GM10248 (cell line): Measurements from ENCODE around the gene CHFR.
A peak's percentile ranks its signal among the peaks of the same experiment; 100 is the strongest.

Source experiments
- CTCF ChIA-PET: fragments of 300-600 bp; sonication (Branson Sonifier 250); formaldehyde crosslinking; extraction: SDS; loops from one replicate; lab custom pipeline; 2021; ENCODE audit warnings: antibody characterized with exemption; lab: Yijun Ruan, JAX
- POLR2A ChIA-PET: fragments of 350-650 bp; sonication (Branson Sonifier 250); formaldehyde crosslinking; extraction: SDS; loops from one replicate; lab custom pipeline; 2020; ENCODE audit warnings: antibody characterized with exemption; lab: Yijun Ruan, JAX
- DNase-seq: peaks from one replicate; pipeline ENCODE4 v3.0.0; 2012; ENCODE audit errors: extremely low spot score
- TF ChIP-seq, protein P1 (sequence below): IDR thresholded peaks from 2 replicates; pipeline ENCODE4 v1.5.1; 2012; ENCODE audit warnings: mild to moderate bottlenecking, low read depth; ENCODE audit errors: extremely low read depth, missing control alignments, control extremely low read depth

The CHFR gene

GRCh38 chr12:132827763-132828703, 59.4 kb downstream of the CHFR start:
- CTCF ChIA-PET: interaction anchor here (1.4 to 1.6 kb wide), 2 partner anchors 19 kb away, joined by 4 to 5 read pairs; no protein-coding TSS in a partner anchor
- DNase-seq: peak; percentile 57
- POLR2A ChIA-PET: interaction anchor here (1.0 to 1.6 kb wide), 2 partner anchors 8 to 10 kb away, joined by 3 to 8 read pairs; no protein-coding TSS in a partner anchor
- TF ChIP-seq, protein P1, sequence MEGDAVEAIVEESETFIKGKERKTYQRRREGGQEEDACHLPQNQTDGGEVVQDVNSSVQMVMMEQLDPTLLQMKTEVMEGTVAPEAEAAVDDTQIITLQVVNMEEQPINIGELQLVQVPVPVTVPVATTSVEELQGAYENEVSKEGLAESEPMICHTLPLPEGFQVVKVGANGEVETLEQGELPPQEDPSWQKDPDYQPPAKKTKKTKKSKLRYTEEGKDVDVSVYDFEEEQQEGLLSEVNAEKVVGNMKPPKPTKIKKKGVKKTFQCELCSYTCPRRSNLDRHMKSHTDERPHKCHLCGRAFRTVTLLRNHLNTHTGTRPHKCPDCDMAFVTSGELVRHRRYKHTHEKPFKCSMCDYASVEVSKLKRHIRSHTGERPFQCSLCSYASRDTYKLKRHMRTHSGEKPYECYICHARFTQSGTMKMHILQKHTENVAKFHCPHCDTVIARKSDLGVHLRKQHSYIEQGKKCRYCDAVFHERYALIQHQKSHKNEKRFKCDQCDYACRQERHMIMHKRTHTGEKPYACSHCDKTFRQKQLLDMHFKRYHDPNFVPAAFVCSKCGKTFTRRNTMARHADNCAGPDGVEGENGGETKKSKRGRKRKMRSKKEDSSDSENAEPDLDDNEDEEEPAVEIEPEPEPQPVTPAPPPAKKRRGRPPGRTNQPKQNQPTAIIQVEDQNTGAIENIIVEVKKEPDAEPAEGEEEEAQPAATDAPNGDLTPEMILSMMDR: no peak

- POLR2A ChIA-PET: no interaction called here
- TF ChIP-seq, protein P1: no peak
- CTCF ChIA-PET: interaction anchor here (1.6 kb wide), 1 partner anchor 17 kb away, joined by 5 read pairs; no protein-coding TSS in a partner anchor
- DNase-seq: no peak
These were observed 61.5 kb downstream of the CHFR start for GRCh38 chr12:132825861-132826260.

DNA sequence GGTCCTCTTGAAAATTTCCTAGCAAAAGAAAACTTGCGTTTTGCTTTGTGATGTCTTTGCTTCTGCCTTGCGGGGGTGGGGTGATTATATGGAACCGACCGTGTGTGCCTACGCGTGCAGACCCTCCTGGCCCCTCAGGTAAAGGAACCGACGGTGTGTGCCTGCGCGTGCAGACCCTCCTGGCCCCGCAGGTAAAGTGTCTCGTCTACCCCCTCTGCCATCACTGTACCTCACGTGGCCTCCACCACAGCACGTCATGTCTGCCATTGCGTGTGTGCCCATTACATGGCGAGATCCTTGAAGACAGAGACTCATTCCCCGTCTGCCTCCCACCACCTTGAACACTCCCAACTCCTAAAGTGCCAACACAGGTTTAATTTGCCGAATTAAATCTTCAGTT, 62.3 kb downstream of the CHFR start:
- ChIA-PET CTCF (no interaction called here), POLR2A (no interaction called here)
- DNase-seq: no peak
- TF ChIP-seq, protein P1: no peak

GRCh38 chr12:132824053-132824452, 63.4 kb downstream of the CHFR start:
- TF ChIP-seq, protein P1: no peak
- ChIA-PET CTCF (interaction anchor here (2.9 kb wide), 1 partner anchor 10 kb away, joined by 7 read pairs; no protein-coding TSS in a partner anchor), POLR2A (no interaction called here)
- DNase-seq: no peak

GRCh38 chr12:132818562-132818961, 68.8 kb downstream of the CHFR start:
- DNase-seq: no peak
- TF ChIP-seq, protein P1: no peak
- CTCF ChIA-PET: no interaction called here
- POLR2A ChIA-PET: interaction anchor here (0.7 kb wide), 1 partner anchor 10 kb away, joined by 3 read pairs; the partner anchor contains the start of gene GOLGA3

DNA sequence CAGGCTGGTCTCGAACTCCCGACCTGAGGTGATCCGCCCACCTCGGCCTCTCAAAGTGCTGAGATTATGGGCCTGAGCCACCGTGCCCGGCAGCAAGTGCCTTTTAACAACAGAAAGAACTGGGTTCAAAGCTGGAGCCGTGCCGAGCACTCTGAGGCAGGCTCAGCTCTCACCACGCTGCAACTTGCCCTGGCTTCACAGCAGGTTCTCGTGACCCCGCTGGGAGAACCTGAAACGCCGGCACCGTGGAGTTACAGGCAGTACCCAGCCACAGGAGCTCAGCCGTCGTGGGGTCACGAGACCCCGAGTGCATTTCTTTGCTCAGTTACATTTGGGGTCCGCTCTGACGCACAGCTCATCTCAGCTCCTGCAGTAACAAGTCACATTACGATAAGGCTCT, 73.2 kb downstream of the CHFR start:
- ChIA-PET POLR2A (no interaction called here), CTCF (no interaction called here)
- TF ChIP-seq, protein P1: no peak
- no peak for DNase-seq
